Melanocyte of skin (primary cell): ENCODE measurements around the gene C2CD5. TPM values are rescaled to one million over a fixed set of nuclear protein-coding genes. Genes with fewer than 3 reads are reported as not detected.

ENCODE experiments used
- total RNA-seq, 2 donors: library from RNA; depleted of rRNA; stranded (reverse); fragments of >200 nt; gene quantifications; 2 replicates each; pipeline ENCODE4 v1.2.3, GENCODE V29; 2012

The C2CD5 gene, protein sequence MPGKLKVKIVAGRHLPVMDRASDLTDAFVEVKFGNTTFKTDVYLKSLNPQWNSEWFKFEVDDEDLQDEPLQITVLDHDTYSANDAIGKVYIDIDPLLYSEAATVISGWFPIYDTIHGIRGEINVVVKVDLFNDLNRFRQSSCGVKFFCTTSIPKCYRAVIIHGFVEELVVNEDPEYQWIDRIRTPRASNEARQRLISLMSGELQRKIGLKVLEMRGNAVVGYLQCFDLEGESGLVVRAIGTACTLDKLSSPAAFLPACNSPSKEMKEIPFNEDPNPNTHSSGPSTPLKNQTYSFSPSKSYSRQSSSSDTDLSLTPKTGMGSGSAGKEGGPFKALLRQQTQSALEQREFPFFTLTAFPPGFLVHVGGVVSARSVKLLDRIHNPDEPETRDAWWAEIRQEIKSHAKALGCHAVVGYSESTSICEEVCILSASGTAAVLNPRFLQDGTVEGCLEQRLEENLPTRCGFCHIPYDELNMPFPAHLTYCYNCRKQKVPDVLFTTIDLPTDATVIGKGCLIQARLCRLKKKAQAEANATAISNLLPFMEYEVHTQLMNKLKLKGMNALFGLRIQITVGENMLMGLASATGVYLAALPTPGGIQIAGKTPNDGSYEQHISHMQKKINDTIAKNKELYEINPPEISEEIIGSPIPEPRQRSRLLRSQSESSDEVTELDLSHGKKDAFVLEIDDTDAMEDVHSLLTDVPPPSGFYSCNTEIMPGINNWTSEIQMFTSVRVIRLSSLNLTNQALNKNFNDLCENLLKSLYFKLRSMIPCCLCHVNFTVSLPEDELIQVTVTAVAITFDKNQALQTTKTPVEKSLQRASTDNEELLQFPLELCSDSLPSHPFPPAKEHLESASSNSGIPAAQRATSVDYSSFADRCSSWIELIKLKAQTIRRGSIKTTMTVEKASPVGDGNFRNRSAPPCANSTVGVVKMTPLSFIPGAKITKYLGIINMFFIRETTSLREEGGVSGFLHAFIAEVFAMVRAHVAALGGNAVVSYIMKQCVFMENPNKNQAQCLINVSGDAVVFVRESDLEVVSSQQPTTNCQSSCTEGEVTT
- total RNA-seq, result 10 to 100 TPM; 13.8 to 15.7 TPM

DNA sequence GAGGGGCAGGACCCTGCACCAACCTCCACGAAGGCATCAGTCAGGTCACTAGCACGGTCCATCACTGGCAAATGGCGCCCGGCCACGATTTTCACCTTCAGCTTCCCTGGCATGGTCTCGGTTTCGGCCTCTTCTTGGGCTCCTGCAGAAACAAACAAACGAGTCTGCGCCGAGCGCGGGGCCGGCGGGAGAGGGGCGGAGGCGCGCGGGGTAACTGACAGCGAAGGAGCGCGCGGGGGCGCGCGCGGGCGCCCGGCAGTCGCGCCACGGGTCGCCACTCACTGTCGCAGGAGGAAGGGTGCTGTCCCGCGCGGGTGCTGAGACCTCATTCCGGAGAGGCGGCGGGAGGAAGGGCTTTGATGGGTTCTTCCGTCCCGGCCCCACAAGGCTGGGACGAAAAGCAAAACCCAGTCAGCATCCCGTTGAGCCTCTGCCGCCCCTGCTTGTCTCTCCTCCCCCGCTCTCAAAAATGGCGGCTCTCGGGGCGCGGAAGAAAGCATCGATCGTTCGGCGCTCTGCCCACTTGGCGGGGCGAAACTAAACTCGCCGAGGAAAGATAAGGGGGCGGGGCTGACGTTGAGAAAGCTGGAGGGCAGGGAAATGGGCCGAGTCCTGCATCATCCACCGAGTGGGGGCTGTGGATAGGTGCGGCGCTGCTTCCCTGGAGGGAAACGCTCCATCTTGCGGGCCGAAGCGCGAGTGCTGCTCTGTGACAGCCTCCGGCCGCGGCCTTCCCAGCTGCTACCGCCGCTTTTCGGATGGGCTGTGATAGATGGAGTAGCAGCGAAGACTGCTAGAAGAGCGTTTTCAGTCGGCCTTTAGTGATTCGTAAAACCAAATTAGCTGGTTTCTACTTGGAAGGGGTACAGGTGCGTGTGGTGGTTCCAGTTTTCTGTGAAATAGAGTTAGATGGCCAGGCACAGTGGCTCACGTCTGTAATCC lies at the start of gene C2CD5:
Gene C2CD5, minus strand, starts transcription at position 505 of the 942 bp plus-strand sequence. Its CDS starts 392 bp downstream, at position 113.

Other genes starting within 250 kb of the C2CD5 start
- gene ST8SIA1, start 209.8 kb downstream of the C2CD5 start, total RNA-seq, result 10 to 100 TPM in 1 of 2 donors, 1 to 10 TPM in 1; 4.8 to 13.3 TPM
- 10 to 100 TPM; 34.8 to 53.3 TPM for gene ETNK1, start 80.6 kb upstream of the C2CD5 start, total RNA-seq